Mammary epithelial cell (primary cell): Measurements from ENCODE around the gene TARBP1.

Experiments used
- CTCF ChIP-seq, 2 donors: IDR thresholded peaks in 1 of 2; conservative IDR thresholded peaks in 1 of 2; 2 replicates each; pipeline ENCODE4 v1.5.1; 2011 to 2012; ENCODE audit warnings: inconsistent platforms in 2 of 2, low read length in 2 of 2, mild to moderate bottlenecking in 2 of 2, control low read depth in 1 of 2, low read depth in 1 of 2; ENCODE audit not compliant: insufficient read depth in 1 of 2; ENCODE audit errors: extremely low read depth in 1 of 2
- EZH2 ChIP-seq: IDR thresholded peaks from 2 replicates; pipeline ENCODE4 v1.6.1; 2012; ENCODE audit warnings: low read length, inconsistent platforms, borderline replicate concordance

- TF ChIP-seq CTCF (conservative IDR thresholded peaks at IDR 0.05 in 1 of 2, IDR thresholded peaks at IDR 0.05 in 1 of 2; ENCODE audit: extremely low read depth in 1 of 2, insufficient read depth in 1 of 2, low read depth in 1 of 2, low read length in 2 of 2) = no peak
- TF ChIP-seq EZH2 = no peak
These were observed 49.6 kb downstream of the TARBP1 start for GRCh38 chr1:234429434-234429806.
